Type B pancreatic cell (in vitro differentiated cells): ENCODE measurements around the gene CNOT6L. TPM values are rescaled to one million over a fixed set of nuclear protein-coding genes. Genes with fewer than 3 reads are reported as not detected.

ENCODE experiments used
- DNase-seq: peaks from one replicate; pipeline ENCODE4 v3.0.0; 2021; ENCODE audit warnings: mixed read lengths; ENCODE audit not compliant: unreplicated experiment; ENCODE audit errors: extremely low spot score
- H3K27ac Mint-ChIP-seq: 2 replicates; pipeline ENCODE4 v1.8.0; 2021; ENCODE audit warnings: mild to moderate bottlenecking, mixed read lengths
- H3K27me3 Mint-ChIP-seq: 2 replicates; pipeline ENCODE4 v1.8.0; 2021; ENCODE audit warnings: mixed read lengths
- H3K36me3 Mint-ChIP-seq: 2 replicates; pipeline ENCODE4 v1.8.0; 2021; ENCODE audit warnings: mixed read lengths
- H3K4me1 Mint-ChIP-seq: one replicate; pipeline ENCODE4 v1.8.0; 2021; ENCODE audit warnings: mixed read lengths; ENCODE audit not compliant: unreplicated experiment
- H3K4me3 Mint-ChIP-seq: 2 replicates; pipeline ENCODE4 v1.8.0; 2021; ENCODE audit warnings: mild to moderate bottlenecking, mixed read lengths
- H3K9me3 Mint-ChIP-seq: 2 replicates; pipeline ENCODE4 v1.8.0; 2021; ENCODE audit warnings: mixed read lengths
- CTCF ChIP-seq: fragments of 200-600 bp; sonication (generic); conservative IDR thresholded peaks from 2 replicates; pipeline ENCODE4 v1.5.0; 2021; ENCODE audit warnings: antibody characterized with exemption, mild to moderate bottlenecking
- total RNA-seq: library from RNA; stranded (reverse); gene quantifications from 2 replicates; pipeline ENCODE4 v1.2.1, GENCODE V29; 2021; ENCODE audit warnings: low replicate concordance

The CNOT6L gene
- total RNA-seq, 1 donor from 2014 or later, result 30.0 TPM

DNA sequence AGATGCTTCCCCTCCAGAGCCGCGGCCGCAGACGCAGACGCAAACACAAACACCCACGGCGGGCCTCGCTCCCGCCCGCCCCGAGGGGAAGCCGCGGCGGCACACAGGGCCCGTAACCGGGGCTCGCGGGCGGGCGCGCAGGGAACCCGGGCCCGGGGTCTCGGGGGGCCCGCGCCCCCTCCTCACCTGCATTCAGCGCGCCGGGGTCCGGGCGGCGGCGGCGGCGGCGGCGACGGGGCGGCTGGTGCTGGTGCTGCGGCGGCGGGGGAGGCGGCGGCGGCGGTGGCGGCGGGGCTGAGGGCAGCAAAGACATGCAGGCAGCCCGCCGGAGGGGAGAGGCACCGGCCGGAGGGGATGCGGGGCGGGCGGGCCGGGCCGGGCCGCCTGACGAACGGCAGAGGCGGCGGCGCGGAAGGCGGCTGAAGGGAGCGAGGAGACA lies 255 bp upstream of the CNOT6L start:
- H3K4me1 Mint-ChIP-seq, result peaks cover 24% of the 10 kb centered on the region
- no peaks in the 10 kb centered on the region for H3K36me3 Mint-ChIP-seq
- DNase-seq, result peak; percentile 71
- H3K4me3 Mint-ChIP-seq, result peak overlapping the region; percentile 100
- peaks cover 3% of the 10 kb centered on the region for H3K27me3 Mint-ChIP-seq
- H3K27ac Mint-ChIP-seq, result peak overlapping the region; percentile 99
- no peak for TF ChIP-seq CTCF
- no peaks in the 10 kb centered on the region for H3K9me3 Mint-ChIP-seq

- Mint-ChIP-seq H3K9me3 (no peaks in the 10 kb centered on the region), H3K4me3 (peak overlapping the region; percentile 93), H3K4me1 (peaks cover 24% of the 10 kb centered on the region), H3K27me3 (peaks cover 3% of the 10 kb centered on the region), H3K36me3 (no peaks in the 10 kb centered on the region), H3K27ac (peak overlapping the region; percentile 99)
- DNase-seq, result no peak
- TF ChIP-seq CTCF, result peak; percentile 74
Measured at GRCh38 chr4:77818073-77818601, 1.0 kb downstream of the CNOT6L start.

- peaks cover 24% of the 10 kb centered on the region for H3K4me1 Mint-ChIP-seq
- peaks cover 3% of the 10 kb centered on the region for H3K27me3 Mint-ChIP-seq
- H3K4me3 Mint-ChIP-seq, result peak overlapping the region; percentile 93
- no peaks in the 10 kb centered on the region for H3K9me3 Mint-ChIP-seq
- TF ChIP-seq CTCF, result no peak
- no peak for DNase-seq
- no peaks in the 10 kb centered on the region for H3K36me3 Mint-ChIP-seq
- peak overlapping the region; percentile 99 for H3K27ac Mint-ChIP-seq
Measured at GRCh38 chr4:77817304-77818072, 1.7 kb downstream of the CNOT6L start.

DNA sequence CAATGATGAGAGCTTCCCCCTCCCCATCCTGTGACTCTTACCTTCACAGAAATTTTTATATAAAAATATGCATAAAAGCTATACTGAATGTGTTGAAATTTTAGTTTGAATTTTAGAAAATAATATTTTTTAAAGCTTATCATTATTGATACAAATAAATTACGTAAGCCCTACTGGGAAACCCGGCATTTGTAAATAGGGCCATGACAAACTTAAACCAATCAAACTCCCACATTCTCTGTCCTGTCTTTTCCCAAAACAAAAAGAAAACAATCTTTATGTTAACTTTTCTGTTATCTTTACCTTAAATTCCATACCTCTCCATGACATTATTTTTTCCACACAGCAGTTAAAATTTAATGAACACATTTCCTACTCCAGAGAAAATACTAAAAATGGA lies 2.6 kb downstream of the CNOT6L start:
- no peak for TF ChIP-seq CTCF
- no peaks in the 10 kb centered on the region for H3K36me3 Mint-ChIP-seq
- DNase-seq, result no peak
- H3K27ac Mint-ChIP-seq, result no peak overlapping the region
- H3K27me3 Mint-ChIP-seq, result peaks cover 3% of the 10 kb centered on the region
- no peaks in the 10 kb centered on the region for H3K9me3 Mint-ChIP-seq
- H3K4me3 Mint-ChIP-seq, result peak overlapping the region; percentile 34
- H3K4me1 Mint-ChIP-seq, result peaks cover 19% of the 10 kb centered on the region

DNA sequence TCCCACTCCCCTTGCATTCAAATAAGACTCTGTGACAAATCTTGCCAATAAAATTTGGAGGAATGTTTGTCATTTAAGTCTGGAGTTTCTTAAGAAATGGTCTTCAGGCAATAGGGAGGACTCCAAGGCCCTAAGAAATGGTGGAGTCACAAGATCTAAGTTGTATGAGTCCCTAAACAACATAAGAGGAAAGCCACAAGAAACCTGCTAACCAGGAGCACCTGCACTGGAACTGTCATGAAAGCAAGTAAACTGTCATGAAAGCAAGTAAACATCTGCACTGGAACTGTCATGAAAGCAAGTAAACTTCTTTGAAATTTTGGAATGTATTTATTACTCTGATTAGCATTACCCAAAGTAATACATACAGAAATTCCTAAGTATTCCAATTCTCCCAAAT lies 3.5 kb downstream of the CNOT6L start:
- Mint-ChIP-seq H3K36me3 (no peaks in the 10 kb centered on the region), H3K27me3 (peaks cover 3% of the 10 kb centered on the region), H3K4me3 (no peak overlapping the region), H3K27ac (no peak overlapping the region), H3K4me1 (peaks cover 10% of the 10 kb centered on the region), H3K9me3 (no peaks in the 10 kb centered on the region)
- TF ChIP-seq CTCF, result no peak
- DNase-seq, result no peak
